T47D (cell line): Measurements from ENCODE around the gene COPG2.
"Not testable (repeated sequence)": the region's sequence is repeated elsewhere in the genome, so short reads cannot be mapped to it uniquely, and the experiment has no call there.

Source experiments
- DNase-seq, 2 experiments: peaks; one replicate each; pipeline versions ENCODE4 v3.0.0 to v3.0.0-alpha.2; 2011 to 2012; ENCODE audit warnings: low read depth in 1 of 2, low spot score in 1 of 2
- JUND ChIP-seq: IDR thresholded peaks from 2 replicates; pipeline ENCODE4 v1.6.1; 2012; ENCODE audit warnings: low read depth
- in situ Hi-C: cut with HindIII; loops from 2 replicates; pipeline ENCODE4 v1.10.0; 2016; ENCODE audit warnings: low sequenced_read_pairs, low pct_unique_long_range_greater_than_20kb

COPG2 gene

GRCh38 chr7:130524628-130525027, 143.9 kb downstream of the COPG2 start:
- in situ Hi-C loops: no loop called here
- DNase-seq: no peak
- no peak for TF ChIP-seq JUND

- in situ Hi-C loops, DNase-seq: not testable (repeated sequence)
Observed at GRCh38 chr7:130523519-130524125, 144.9 kb downstream of the COPG2 start.

GRCh38 chr7:130521258-130521951, 147.1 kb downstream of the COPG2 start:
- no peak for DNase-seq
- in situ Hi-C loops: no loop called here
- no peak for TF ChIP-seq JUND

GRCh38 chr7:130515315-130516040, 153.1 kb downstream of the COPG2 start:
- in situ Hi-C loops: no loop called here
- TF ChIP-seq JUND: no peak
- DNase-seq: no peak

- in situ Hi-C loops: no loop called here
- no peak for TF ChIP-seq JUND
- DNase-seq: no peak
Observed at GRCh38 chr7:130513447-130513846, 155.1 kb downstream of the COPG2 start.

GRCh38 chr7:130512038-130512437, 156.5 kb downstream of the COPG2 start:
- DNase-seq, in situ Hi-C loops: not testable (repeated sequence)

GRCh38 chr7:130506358-130506757, 162.2 kb downstream of the COPG2 start:
- no peak for TF ChIP-seq JUND
- in situ Hi-C loops: no loop called here
- DNase-seq: no peak

GRCh38 chr7:130505753-130506152, 162.8 kb downstream of the COPG2 start:
- in situ Hi-C loops: no loop called here
- no peak for DNase-seq
- no peak for TF ChIP-seq JUND

GRCh38 chr7:130500910-130501309, 167.6 kb downstream of the COPG2 start:
- TF ChIP-seq JUND: no peak
- DNase-seq: no peak
- in situ Hi-C loops: no loop called here

GRCh38 chr7:130500463-130500862, 168.1 kb downstream of the COPG2 start:
- in situ Hi-C loops: no loop called here
- DNase-seq: no peak
- no peak for TF ChIP-seq JUND

- in situ Hi-C loops: no loop called here
- no peak for TF ChIP-seq JUND
- DNase-seq: no peak
Observed at GRCh38 chr7:130494431-130494858, 174.1 kb downstream of the COPG2 start.

GRCh38 chr7:130493275-130493873, 175.2 kb downstream of the COPG2 start:
- DNase-seq: no peak
- in situ Hi-C loops: no loop called here
- no peak for TF ChIP-seq JUND
